HUES48 (cell line): ENCODE data around the gene TCF3.

Source experiments
- H3K27ac ChIP-seq: one replicate; pipeline ENCODE4 v1.7.0; 2013; ENCODE audit warnings: low read depth, low read length, inconsistent platforms
- H3K27me3 ChIP-seq: 2 replicates; pipeline ENCODE4 v1.6.1; 2013; ENCODE audit warnings: mild to moderate bottlenecking, low read length; ENCODE audit not compliant: control insufficient read depth, insufficient read depth
- H3K36me3 ChIP-seq: 2 replicates; pipeline ENCODE4 v1.6.1; 2013; ENCODE audit warnings: low read length; ENCODE audit not compliant: control insufficient read depth, insufficient read depth
- H3K4me1 ChIP-seq: 2 replicates; pipeline ENCODE4 v1.6.1; 2013; ENCODE audit warnings: mild to moderate bottlenecking, low read length; ENCODE audit not compliant: control insufficient read depth, insufficient read depth
- H3K4me3 ChIP-seq: 2 replicates; pipeline ENCODE4 v1.5.1; 2013; ENCODE audit warnings: mild to moderate bottlenecking, low read depth, low read length
- H3K9ac ChIP-seq: 2 replicates; pipeline ENCODE4 v1.6.1; 2013; ENCODE audit warnings: mild to moderate bottlenecking, low read depth, low read length, moderate library complexity
- H3K9me3 ChIP-seq: 2 replicates; pipeline ENCODE4 v1.6.1; 2013; ENCODE audit warnings: low read length; ENCODE audit not compliant: control insufficient read depth, insufficient read depth

The TCF3 gene

GRCh38 chr19:1626417-1627010, 25.9 kb downstream of the TCF3 start:
- Histone ChIP-seq H3K9ac (no peak overlapping the region), H3K36me3 (peaks cover 53% of the 10 kb centered on the region), H3K9me3 (no peaks in the 10 kb centered on the region), H3K27ac (no peak overlapping the region), H3K4me3 (no peak overlapping the region), H3K27me3 (no peaks in the 10 kb centered on the region), H3K4me1 (no peaks in the 10 kb centered on the region)

- no peak overlapping the region for H3K9ac ChIP-seq
- H3K9me3 ChIP-seq = no peaks in the 10 kb centered on the region
- H3K36me3 ChIP-seq = peaks cover 56% of the 10 kb centered on the region
Observed at GRCh38 chr19:1624458-1624857, 28.0 kb downstream of the TCF3 start.

GRCh38 chr19:1622541-1622940, 29.9 kb downstream of the TCF3 start:
- H3K4me3 ChIP-seq = no peak overlapping the region
- peaks cover 71% of the 10 kb centered on the region for H3K36me3 ChIP-seq
- no peak overlapping the region for H3K27ac ChIP-seq
- H3K4me1 ChIP-seq = no peaks in the 10 kb centered on the region
- H3K9me3 ChIP-seq = no peaks in the 10 kb centered on the region
- H3K27me3 ChIP-seq = no peaks in the 10 kb centered on the region
- no peak overlapping the region for H3K9ac ChIP-seq

More at GRCh38 chr19:1624458-1624857, 28.0 kb downstream of the TCF3 start:
- Histone ChIP-seq H3K27ac (no peak overlapping the region), H3K4me1 (no peaks in the 10 kb centered on the region), H3K4me3 (no peak overlapping the region), H3K27me3 (no peaks in the 10 kb centered on the region)

GRCh38 chr19:1622007-1622406, 30.4 kb downstream of the TCF3 start:
- Histone ChIP-seq H3K27ac (no peak overlapping the region), H3K4me1 (no peaks in the 10 kb centered on the region), H3K9ac (no peak overlapping the region), H3K9me3 (no peaks in the 10 kb centered on the region), H3K4me3 (no peak overlapping the region), H3K36me3 (peaks cover 73% of the 10 kb centered on the region), H3K27me3 (no peaks in the 10 kb centered on the region)

- no peak overlapping the region for H3K4me3 ChIP-seq
- no peak overlapping the region for H3K27ac ChIP-seq
- no peaks in the 10 kb centered on the region for H3K4me1 ChIP-seq
- no peaks in the 10 kb centered on the region for H3K9me3 ChIP-seq
- H3K27me3 ChIP-seq = no peaks in the 10 kb centered on the region
- peaks cover 75% of the 10 kb centered on the region for H3K36me3 ChIP-seq
- no peak overlapping the region for H3K9ac ChIP-seq
Observed at GRCh38 chr19:1621574-1621973, 30.8 kb downstream of the TCF3 start.

- Histone ChIP-seq H3K9me3 (no peaks in the 10 kb centered on the region), H3K27me3 (no peaks in the 10 kb centered on the region), H3K9ac (no peak overlapping the region), H3K27ac (no peak overlapping the region), H3K4me3 (no peak overlapping the region), H3K4me1 (no peaks in the 10 kb centered on the region), H3K36me3 (peaks cover 78% of the 10 kb centered on the region)
Observed at GRCh38 chr19:1621021-1621420, 31.4 kb downstream of the TCF3 start.

- Histone ChIP-seq H3K36me3 (peaks cover 83% of the 10 kb centered on the region), H3K9me3 (no peaks in the 10 kb centered on the region), H3K27ac (peak overlapping the region; percentile 45), H3K9ac (no peak overlapping the region), H3K4me1 (no peaks in the 10 kb centered on the region), H3K4me3 (no peak overlapping the region), H3K27me3 (no peaks in the 10 kb centered on the region)
Observed at GRCh38 chr19:1620502-1620901, 31.9 kb downstream of the TCF3 start.

GRCh38 chr19:1619703-1620102, 32.7 kb downstream of the TCF3 start:
- Histone ChIP-seq H3K27ac (no peak overlapping the region), H3K9ac (no peak overlapping the region), H3K36me3 (peaks cover 87% of the 10 kb centered on the region), H3K27me3 (no peaks in the 10 kb centered on the region), H3K4me1 (no peaks in the 10 kb centered on the region), H3K4me3 (no peak overlapping the region), H3K9me3 (no peaks in the 10 kb centered on the region)

GRCh38 chr19:1619094-1619439, 33.3 kb downstream of the TCF3 start:
- H3K27me3 ChIP-seq = no peaks in the 10 kb centered on the region
- H3K36me3 ChIP-seq = peaks cover 89% of the 10 kb centered on the region
- no peak overlapping the region for H3K9ac ChIP-seq
- no peak overlapping the region for H3K27ac ChIP-seq
- H3K9me3 ChIP-seq = no peaks in the 10 kb centered on the region
- H3K4me3 ChIP-seq = no peak overlapping the region
- no peaks in the 10 kb centered on the region for H3K4me1 ChIP-seq

GRCh38 chr19:1618157-1619093, 34.0 kb downstream of the TCF3 start:
- H3K27me3 ChIP-seq = no peaks in the 10 kb centered on the region
- no peaks in the 10 kb centered on the region for H3K4me1 ChIP-seq
- H3K36me3 ChIP-seq = peaks cover 89% of the 10 kb centered on the region
- H3K9ac ChIP-seq = no peak overlapping the region
- no peaks in the 10 kb centered on the region for H3K9me3 ChIP-seq
- H3K4me3 ChIP-seq = no peak overlapping the region
- no peak overlapping the region for H3K27ac ChIP-seq

GRCh38 chr19:1616875-1617274, 35.5 kb downstream of the TCF3 start:
- H3K27me3 ChIP-seq = no peaks in the 10 kb centered on the region
- no peaks in the 10 kb centered on the region for H3K9me3 ChIP-seq
- no peak overlapping the region for H3K4me3 ChIP-seq
- H3K9ac ChIP-seq = no peak overlapping the region
- peaks cover 93% of the 10 kb centered on the region for H3K36me3 ChIP-seq
- H3K27ac ChIP-seq = no peak overlapping the region
- H3K4me1 ChIP-seq = no peaks in the 10 kb centered on the region
